ENCODE results near the gene NUBP1. TPM values are rescaled to one million over a fixed set of nuclear protein-coding genes. Genes with fewer than 3 reads are reported as not detected.

Gene NUBP1
- total RNA-seq, 4 donors from 2014 or later = 17.4 to 34.7 (median 28.4) TPM

- Histone ChIP-seq H3K27me3 (peaks cover 0 to 39% (median 0%) of the 10 kb centered on the region in 4 donors), H3K27ac (replicated peaks in 1 of 4) (no peak overlapping the region), H3K4me3 (no peak overlapping the region), H3K9me3 (no peaks in the 10 kb centered on the region), H3K4me1 (no peaks in the 10 kb centered on the region), H3K36me3 (no peaks in the 10 kb centered on the region)
- TF ChIP-seq POLR2AphosphoS5 (IDR thresholded peaks at IDR 0.05) (no peak), EP300 (IDR thresholded peaks at IDR 0.05) (no peak), POLR2A (IDR thresholded peaks at IDR 0.05; ENCODE audit: low read depth) (no peak)
- TF ChIP-seq, protein P1, sequence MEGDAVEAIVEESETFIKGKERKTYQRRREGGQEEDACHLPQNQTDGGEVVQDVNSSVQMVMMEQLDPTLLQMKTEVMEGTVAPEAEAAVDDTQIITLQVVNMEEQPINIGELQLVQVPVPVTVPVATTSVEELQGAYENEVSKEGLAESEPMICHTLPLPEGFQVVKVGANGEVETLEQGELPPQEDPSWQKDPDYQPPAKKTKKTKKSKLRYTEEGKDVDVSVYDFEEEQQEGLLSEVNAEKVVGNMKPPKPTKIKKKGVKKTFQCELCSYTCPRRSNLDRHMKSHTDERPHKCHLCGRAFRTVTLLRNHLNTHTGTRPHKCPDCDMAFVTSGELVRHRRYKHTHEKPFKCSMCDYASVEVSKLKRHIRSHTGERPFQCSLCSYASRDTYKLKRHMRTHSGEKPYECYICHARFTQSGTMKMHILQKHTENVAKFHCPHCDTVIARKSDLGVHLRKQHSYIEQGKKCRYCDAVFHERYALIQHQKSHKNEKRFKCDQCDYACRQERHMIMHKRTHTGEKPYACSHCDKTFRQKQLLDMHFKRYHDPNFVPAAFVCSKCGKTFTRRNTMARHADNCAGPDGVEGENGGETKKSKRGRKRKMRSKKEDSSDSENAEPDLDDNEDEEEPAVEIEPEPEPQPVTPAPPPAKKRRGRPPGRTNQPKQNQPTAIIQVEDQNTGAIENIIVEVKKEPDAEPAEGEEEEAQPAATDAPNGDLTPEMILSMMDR (IDR thresholded peaks at IDR 0.05) = no peak
- intact Hi-C loops (cut with DNase I) = no loop called here
- WGBS = 75% methylated on average over 4 of the region's 4 CpGs
- no peak for DNase-seq (ENCODE audit: extremely low spot score)
Measured at GRCh38 chr16:10708969-10709368, 34.7 kb upstream of the NUBP1 start.

DNA sequence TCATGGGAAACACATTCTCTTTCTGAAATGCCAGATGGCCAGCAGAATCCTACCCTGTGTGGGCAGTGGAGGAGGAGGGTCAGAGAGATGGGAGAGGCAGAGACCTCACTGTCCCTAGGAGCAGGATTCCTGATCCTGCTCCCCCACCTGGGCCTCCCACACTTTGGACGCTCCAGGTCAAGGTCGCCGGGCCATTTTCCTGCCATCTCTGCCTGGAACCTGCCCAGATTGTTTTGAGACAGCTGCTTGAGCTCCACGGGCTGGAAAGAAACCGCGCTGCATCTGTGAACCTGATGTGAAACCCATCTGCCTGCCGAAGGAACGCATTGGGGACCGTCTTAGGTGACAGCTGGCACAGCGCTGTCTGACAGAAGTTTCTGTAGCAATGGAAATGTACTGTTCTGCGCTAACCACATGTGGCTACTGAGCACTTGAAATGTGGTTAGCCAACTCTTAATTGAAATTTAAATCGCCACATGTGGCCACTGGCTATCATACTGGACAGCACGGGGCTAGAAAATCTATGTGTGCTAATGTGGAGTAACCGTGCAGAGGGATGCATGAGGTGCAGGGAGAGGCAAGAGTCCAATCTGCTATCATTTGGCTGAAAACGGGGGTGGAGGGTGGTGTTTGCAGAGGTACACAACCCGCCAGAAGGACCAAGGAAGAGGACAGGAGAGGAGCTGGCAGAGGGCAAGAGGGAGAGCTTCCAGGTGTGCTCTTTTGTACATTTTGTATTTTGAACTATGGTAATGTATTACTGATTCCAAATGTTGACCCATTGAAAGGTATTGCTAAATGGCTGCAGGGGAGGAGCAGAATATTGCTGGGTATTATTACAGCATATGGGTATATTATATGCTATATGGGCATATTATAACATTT is 15.4 kb upstream of the NUBP1 start:
- Histone ChIP-seq H3K4me1 (peaks cover 0 to 5% (median 4%) of the 10 kb centered on the region in 4 donors), H3K27me3 (peaks cover 0 to 6% (median 0%) of the 10 kb centered on the region in 4 donors), H3K36me3 (no peaks in the 10 kb centered on the region), H3K9me3 (peaks cover 0 to 3% (median 0%) of the 10 kb centered on the region in 4 donors), H3K4me3 (no peak overlapping the region), H3K27ac (replicated peaks in 1 of 4) (no peak overlapping the region)
- intact Hi-C loops (cut with DNase I) = no loop called here
- WGBS = 46% methylated on average over 16 of the region's 16 CpGs
- TF ChIP-seq, protein P1 (IDR thresholded peaks at IDR 0.05) = no peak
- no peak for TF ChIP-seq POLR2AphosphoS5 (IDR thresholded peaks at IDR 0.05)
- no peak for TF ChIP-seq EP300 (IDR thresholded peaks at IDR 0.05)
- TF ChIP-seq POLR2A (IDR thresholded peaks at IDR 0.05; ENCODE audit: low read depth) = no peak
- peak; percentile 45 for DNase-seq (ENCODE audit: extremely low spot score)

DNA sequence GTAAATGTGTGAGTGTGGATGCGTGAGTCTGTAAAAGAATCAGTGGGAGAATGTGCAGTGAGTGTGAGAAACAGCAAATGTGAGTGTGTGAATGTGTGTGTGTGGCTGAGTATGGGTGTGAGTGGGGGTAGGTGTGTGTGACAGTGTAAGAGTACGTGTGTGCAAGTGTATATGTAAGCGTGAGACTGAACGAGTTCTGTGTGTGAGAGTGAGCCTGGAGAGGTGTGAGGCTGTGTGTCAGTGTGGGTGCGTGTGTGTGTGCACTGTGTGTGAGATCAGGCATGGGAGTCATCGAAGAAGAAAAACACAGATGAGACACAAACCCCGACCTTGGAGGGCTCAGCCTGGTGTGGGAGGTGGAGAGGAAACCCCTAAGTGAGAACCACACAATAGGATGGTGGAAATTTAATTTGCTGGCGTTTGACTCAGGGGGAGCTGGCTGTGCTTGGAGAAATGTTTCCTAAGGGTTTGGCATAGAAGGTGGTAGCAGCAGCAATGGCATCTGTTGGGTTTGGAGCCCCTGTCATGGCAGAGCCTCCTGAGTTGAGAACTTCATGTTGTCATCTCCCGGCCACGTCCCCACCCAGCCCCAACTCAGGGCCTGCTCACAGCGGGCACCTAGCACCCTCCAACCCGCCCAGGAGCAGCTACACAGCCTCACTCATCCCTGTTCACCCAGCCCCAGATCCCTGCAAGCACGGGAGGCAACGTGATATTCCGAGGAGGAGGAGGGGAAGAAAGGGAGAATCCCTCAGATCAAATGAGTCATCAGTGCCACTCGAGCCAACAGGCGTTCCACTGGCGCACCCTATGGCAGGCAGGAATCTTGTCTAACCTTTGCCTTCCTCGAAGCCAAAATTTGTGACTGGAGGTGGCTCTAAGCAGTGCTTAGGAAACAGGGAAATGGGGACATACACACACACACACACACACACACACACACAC is 14.3 kb upstream of the NUBP1 start:
- H3K27ac ChIP-seq (replicated peaks in 1 of 4) = no peak overlapping the region
- TF ChIP-seq, protein P1 (IDR thresholded peaks at IDR 0.05) = no peak
- TF ChIP-seq POLR2AphosphoS5 (IDR thresholded peaks at IDR 0.05) = no peak
- WGBS = 62% methylated on average over 19 of the region's 19 CpGs
- no peak overlapping the region for H3K4me3 ChIP-seq
- peak; percentile 89 for DNase-seq (ENCODE audit: extremely low spot score)
- peaks cover 0 to 5% (median 4%) of the 10 kb centered on the region in 4 donors for H3K4me1 ChIP-seq
- peaks cover 0 to 6% (median 0%) of the 10 kb centered on the region in 4 donors for H3K9me3 ChIP-seq
- intact Hi-C loops (cut with DNase I) = no loop called here
- H3K36me3 ChIP-seq = no peaks in the 10 kb centered on the region
- H3K27me3 ChIP-seq = peaks cover 0 to 6% (median 0%) of the 10 kb centered on the region in 4 donors

- H3K27ac ChIP-seq (replicated peaks in 1 of 4) = no peak overlapping the region
- TF ChIP-seq POLR2A (IDR thresholded peaks at IDR 0.05; ENCODE audit: low read depth) = no peak
- TF ChIP-seq, protein P1 (IDR thresholded peaks at IDR 0.05) = no peak
- no peak for TF ChIP-seq POLR2AphosphoS5 (IDR thresholded peaks at IDR 0.05)
- TF ChIP-seq EP300 (IDR thresholded peaks at IDR 0.05) = no peak
- H3K4me3 ChIP-seq = no peak overlapping the region
- no peaks in the 10 kb centered on the region for H3K36me3 ChIP-seq
- peaks cover 0 to 6% (median 0%) of the 10 kb centered on the region in 4 donors for H3K9me3 ChIP-seq
- H3K27me3 ChIP-seq = peaks cover 0 to 6% (median 0%) of the 10 kb centered on the region in 4 donors
- H3K4me1 ChIP-seq = peaks cover 0 to 7% (median 5%) of the 10 kb centered on the region in 4 donors
- intact Hi-C loops (cut with DNase I) = no loop called here
- no peak for DNase-seq (ENCODE audit: extremely low spot score)
- WGBS = 83% methylated on average over 7 of the region's 7 CpGs
Measured at GRCh38 chr16:10731790-10732189, 11.9 kb upstream of the NUBP1 start.
